Naive B cell (primary cell): ENCODE data around the gene CUEDC2. TPM values are rescaled to one million over a fixed set of nuclear protein-coding genes. Genes with fewer than 3 reads are reported as not detected.

Experiments used
- ATAC-seq, 2 donors: fragments of 150-1000 bp; cut with Tn5 transposase; 2 replicates each; pipeline ENCODE4 v1.10.0; 2021; ENCODE audit warnings: low read depth in 2 of 2, mild to moderate bottlenecking in 2 of 2, moderate library complexity in 2 of 2
- DNase-seq: peaks from one replicate; pipeline ENCODE4 v3.0.0; 2022
- H3K27ac Mint-ChIP-seq, 6 donors: one replicate each; pipeline ENCODE4 v1.8.0; 2020 to 2022; ENCODE audit warnings: mild to moderate bottlenecking in 6 of 6, mixed read lengths in 6 of 6, moderate library complexity in 5 of 6, inconsistent platforms in 2 of 6
- H3K27me3 Mint-ChIP-seq, 3 donors: one replicate each; pipeline ENCODE4 v1.8.0; 2021 to 2022; ENCODE audit warnings: mixed read lengths in 3 of 3, mild to moderate bottlenecking in 1 of 3
- H3K36me3 Mint-ChIP-seq, 2 donors: one replicate each; pipeline ENCODE4 v1.8.0; 2020 to 2022; ENCODE audit warnings: mixed read lengths in 2 of 2, inconsistent platforms in 1 of 2, mild to moderate bottlenecking in 1 of 2
- H3K4me1 Mint-ChIP-seq, 3 donors: one replicate each; pipeline ENCODE4 v1.8.0; 2020 to 2022; ENCODE audit warnings: mixed read lengths in 3 of 3, inconsistent platforms in 1 of 3, mild to moderate bottlenecking in 1 of 3, moderate library complexity in 1 of 3
- H3K4me3 Mint-ChIP-seq, 8 donors: one replicate each; pipeline ENCODE4 v1.8.0; 2020 to 2022; ENCODE audit warnings: mild to moderate bottlenecking in 8 of 8, mixed read lengths in 8 of 8, moderate library complexity in 8 of 8, inconsistent platforms in 2 of 8
- H3K9me3 Mint-ChIP-seq, 7 donors: one replicate each; pipeline ENCODE4 v1.8.0; 2020 to 2022; ENCODE audit warnings: mixed read lengths in 7 of 7, mild to moderate bottlenecking in 5 of 7, inconsistent platforms in 2 of 7, moderate library complexity in 1 of 7
- polyA plus RNA-seq, 6 donors: library from polyadenylated mRNA; unstranded; fragments of 300-500 nt; fragmentation: Illumina TruSeq; gene quantifications; one replicate each; pipeline ENCODE4 v1.2.3, GENCODE V29; 2021; ENCODE audit warnings: low read depth in 6 of 6

CUEDC2 gene
- polyA plus RNA-seq, 6 donors from 2014 or later = 50.3 to 82.3 (median 59.4) TPM

GRCh38 chr10:102408728-102409603 lies 23.4 kb downstream of the CUEDC2 start:
- peaks cover 31 to 46% (median 38%) of the 10 kb centered on the region in 3 donors for H3K4me1 Mint-ChIP-seq
- peak overlapping the region in 4 of 6 donors; percentile 14 to 64 (median 45) for H3K27ac Mint-ChIP-seq
- H3K36me3 Mint-ChIP-seq = peaks cover 0 to 14% of the 10 kb centered on the region in 2 donors
- H3K4me3 Mint-ChIP-seq = peak overlapping the region; percentile 64 to 89 (median 78)
- DNase-seq (no peak), ATAC-seq (peak; percentile 56 to 62)
- peaks cover 0 to 2% (median 0%) of the 10 kb centered on the region in 7 donors for H3K9me3 Mint-ChIP-seq
- H3K27me3 Mint-ChIP-seq = peaks cover 48 to 64% (median 50%) of the 10 kb centered on the region in 3 donors

- ATAC-seq (no peak), DNase-seq (no peak)
- Mint-ChIP-seq H3K27ac (peak overlapping the region in 3 of 6 donors; percentile 15 to 85 (median 64)), H3K27me3 (peaks cover 43 to 57% (median 49%) of the 10 kb centered on the region in 3 donors), H3K36me3 (peaks cover 0 to 14% of the 10 kb centered on the region in 2 donors), H3K4me3 (peak overlapping the region; percentile 16 to 82 (median 65)), H3K4me1 (peaks cover 31 to 53% (median 44%) of the 10 kb centered on the region in 3 donors), H3K9me3 (peaks cover 0 to 2% (median 0%) of the 10 kb centered on the region in 7 donors)
Observed at GRCh38 chr10:102408131-102408727, 24.1 kb downstream of the CUEDC2 start.

- peaks cover 38 to 50% (median 44%) of the 10 kb centered on the region in 3 donors for H3K27me3 Mint-ChIP-seq
- peak overlapping the region in 1 of 6 donors; percentile 76 for H3K27ac Mint-ChIP-seq
- no peak for DNase-seq
- H3K4me1 Mint-ChIP-seq = peaks cover 31 to 53% (median 38%) of the 10 kb centered on the region in 3 donors
- peak overlapping the region in 5 of 8 donors; percentile 9 to 66 (median 52) for H3K4me3 Mint-ChIP-seq
- peaks cover 0 to 2% (median 0%) of the 10 kb centered on the region in 7 donors for H3K9me3 Mint-ChIP-seq
- H3K36me3 Mint-ChIP-seq = peaks cover 0 to 14% of the 10 kb centered on the region in 2 donors
- no peak for ATAC-seq
Observed at GRCh38 chr10:102407425-102408130, 24.8 kb downstream of the CUEDC2 start.

GRCh38 chr10:102406815-102407214 lies 25.6 kb downstream of the CUEDC2 start:
- peaks cover 0 to 14% of the 10 kb centered on the region in 2 donors for H3K36me3 Mint-ChIP-seq
- peaks cover 31 to 51% (median 37%) of the 10 kb centered on the region in 3 donors for H3K4me1 Mint-ChIP-seq
- peak overlapping the region in 4 of 8 donors; percentile 22 to 61 (median 56) for H3K4me3 Mint-ChIP-seq
- H3K27ac Mint-ChIP-seq = peak overlapping the region in 3 of 6 donors; percentile 62 to 76 (median 68)
- ATAC-seq (no peak), DNase-seq (no peak)
- H3K27me3 Mint-ChIP-seq = peaks cover 36 to 43% (median 37%) of the 10 kb centered on the region in 3 donors
- H3K9me3 Mint-ChIP-seq = peaks cover 0 to 2% (median 0%) of the 10 kb centered on the region in 7 donors

- H3K27ac Mint-ChIP-seq = peak overlapping the region in 2 of 6 donors; percentile 24 to 76
- peaks cover 23 to 45% (median 28%) of the 10 kb centered on the region in 3 donors for H3K4me1 Mint-ChIP-seq
- DNase-seq = no peak
- peaks cover 0 to 2% (median 0%) of the 10 kb centered on the region in 7 donors for H3K9me3 Mint-ChIP-seq
- peak overlapping the region in 4 of 8 donors; percentile 33 to 79 (median 46) for H3K4me3 Mint-ChIP-seq
- H3K27me3 Mint-ChIP-seq = peaks cover 25 to 31% (median 28%) of the 10 kb centered on the region in 3 donors
- peaks cover 0 to 7% of the 10 kb centered on the region in 2 donors for H3K36me3 Mint-ChIP-seq
- no peak for ATAC-seq
Observed at GRCh38 chr10:102405632-102406031, 26.7 kb downstream of the CUEDC2 start.

- Mint-ChIP-seq H3K4me3 (peak overlapping the region in 1 of 8 donors; percentile 59), H3K9me3 (peaks cover 0 to 2% (median 0%) of the 10 kb centered on the region in 7 donors), H3K4me1 (peaks cover 27 to 46% (median 31%) of the 10 kb centered on the region in 3 donors), H3K36me3 (peaks cover 0 to 7% of the 10 kb centered on the region in 2 donors), H3K27ac (peak overlapping the region in 2 of 6 donors; percentile 76 to 85), H3K27me3 (peaks cover 24 to 29% (median 28%) of the 10 kb centered on the region in 3 donors)
- no peak for DNase-seq
- ATAC-seq = no peak
Observed at GRCh38 chr10:102405108-102405571, 27.2 kb downstream of the CUEDC2 start.

GRCh38 chr10:102404361-102405107 lies 27.8 kb downstream of the CUEDC2 start:
- H3K27ac Mint-ChIP-seq = peak overlapping the region in 3 of 6 donors; percentile 76 to 89 (median 76)
- peaks cover 27 to 44% (median 29%) of the 10 kb centered on the region in 3 donors for H3K4me1 Mint-ChIP-seq
- ATAC-seq = no peak
- H3K9me3 Mint-ChIP-seq = peaks cover 0 to 2% (median 0%) of the 10 kb centered on the region in 7 donors
- no peak for DNase-seq
- H3K4me3 Mint-ChIP-seq = peak overlapping the region in 1 of 8 donors; percentile 59
- peaks cover 0 to 3% of the 10 kb centered on the region in 2 donors for H3K36me3 Mint-ChIP-seq
- peaks cover 18 to 23% (median 22%) of the 10 kb centered on the region in 3 donors for H3K27me3 Mint-ChIP-seq

GRCh38 chr10:102403115-102403514 lies 29.3 kb downstream of the CUEDC2 start:
- peak overlapping the region in 1 of 8 donors; percentile 49 for H3K4me3 Mint-ChIP-seq
- no peaks in the 10 kb centered on the region for H3K9me3 Mint-ChIP-seq
- peaks cover 31 to 47% (median 32%) of the 10 kb centered on the region in 3 donors for H3K4me1 Mint-ChIP-seq
- H3K27ac Mint-ChIP-seq = no peak overlapping the region
- no peak for DNase-seq
- no peak for ATAC-seq
- H3K36me3 Mint-ChIP-seq = peaks cover 0 to 5% of the 10 kb centered on the region in 2 donors
- peaks cover 7 to 15% (median 13%) of the 10 kb centered on the region in 3 donors for H3K27me3 Mint-ChIP-seq

GRCh38 chr10:102402512-102402896 lies 29.9 kb downstream of the CUEDC2 start:
- Mint-ChIP-seq H3K36me3 (peaks cover 0 to 8% of the 10 kb centered on the region in 2 donors), H3K27ac (peak overlapping the region in 2 of 6 donors; percentile 47 to 100), H3K27me3 (peaks cover 1 to 9% (median 7%) of the 10 kb centered on the region in 3 donors), H3K4me1 (peaks cover 33 to 50% (median 36%) of the 10 kb centered on the region in 3 donors), H3K4me3 (no peak overlapping the region), H3K9me3 (no peaks in the 10 kb centered on the region)
- no peak for DNase-seq
- ATAC-seq = no peak

GRCh38 chr10:102401735-102402511 lies 30.5 kb downstream of the CUEDC2 start:
- peaks cover 0 to 3% (median 1%) of the 10 kb centered on the region in 3 donors for H3K27me3 Mint-ChIP-seq
- peaks cover 0 to 8% of the 10 kb centered on the region in 2 donors for H3K36me3 Mint-ChIP-seq
- H3K4me3 Mint-ChIP-seq = peak overlapping the region in 3 of 8 donors; percentile 4 to 30 (median 25)
- DNase-seq = no peak
- H3K4me1 Mint-ChIP-seq = peaks cover 35 to 51% (median 40%) of the 10 kb centered on the region in 3 donors
- ATAC-seq = no peak
- H3K9me3 Mint-ChIP-seq = no peaks in the 10 kb centered on the region
- H3K27ac Mint-ChIP-seq = peak overlapping the region in 3 of 6 donors; percentile 47 to 100 (median 73)

- ATAC-seq (no peak), DNase-seq (no peak)
- Mint-ChIP-seq H3K4me1 (peaks cover 37 to 52% (median 46%) of the 10 kb centered on the region in 3 donors), H3K9me3 (no peaks in the 10 kb centered on the region), H3K27me3 (no peaks in the 10 kb centered on the region), H3K36me3 (peaks cover 0 to 8% of the 10 kb centered on the region in 2 donors), H3K27ac (peak overlapping the region in 2 of 6 donors; percentile 73 to 100), H3K4me3 (peak overlapping the region in 2 of 8 donors; percentile 4 to 30)
Observed at GRCh38 chr10:102401342-102401654, 31.1 kb downstream of the CUEDC2 start.
